ENCODE results near the gene KBTBD7. TPM values are rescaled to one million over a fixed set of nuclear protein-coding genes. Genes with fewer than 3 reads are reported as not detected.

KBTBD7 gene, protein sequence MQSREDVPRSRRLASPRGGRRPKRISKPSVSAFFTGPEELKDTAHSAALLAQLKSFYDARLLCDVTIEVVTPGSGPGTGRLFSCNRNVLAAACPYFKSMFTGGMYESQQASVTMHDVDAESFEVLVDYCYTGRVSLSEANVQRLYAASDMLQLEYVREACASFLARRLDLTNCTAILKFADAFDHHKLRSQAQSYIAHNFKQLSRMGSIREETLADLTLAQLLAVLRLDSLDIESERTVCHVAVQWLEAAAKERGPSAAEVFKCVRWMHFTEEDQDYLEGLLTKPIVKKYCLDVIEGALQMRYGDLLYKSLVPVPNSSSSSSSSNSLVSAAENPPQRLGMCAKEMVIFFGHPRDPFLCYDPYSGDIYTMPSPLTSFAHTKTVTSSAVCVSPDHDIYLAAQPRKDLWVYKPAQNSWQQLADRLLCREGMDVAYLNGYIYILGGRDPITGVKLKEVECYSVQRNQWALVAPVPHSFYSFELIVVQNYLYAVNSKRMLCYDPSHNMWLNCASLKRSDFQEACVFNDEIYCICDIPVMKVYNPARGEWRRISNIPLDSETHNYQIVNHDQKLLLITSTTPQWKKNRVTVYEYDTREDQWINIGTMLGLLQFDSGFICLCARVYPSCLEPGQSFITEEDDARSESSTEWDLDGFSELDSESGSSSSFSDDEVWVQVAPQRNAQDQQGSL
- 10.2 and 10.8 TPM in 2 replicates for total RNA-seq (2021)
- percentile 79 among the genes with signal in this experiment for Bru-seq, nascent RNA
- percentile 96 among the genes with signal in this experiment for BruChase-seq, experiment 1, labeled RNA remaining after a 2-hour chase
- BruChase-seq, experiment 2, labeled RNA remaining after a 6-hour chase = percentile 64 among the genes with signal in this experiment
- long read RNA-seq, full-length matches to known transcripts = 29 of 29 reads
- long read RNA-seq, partial matches to known transcripts = 0 of 29 reads
- long read RNA-seq, other reads (novel, unspliced or antisense) = 0 of 29 reads

DNA sequence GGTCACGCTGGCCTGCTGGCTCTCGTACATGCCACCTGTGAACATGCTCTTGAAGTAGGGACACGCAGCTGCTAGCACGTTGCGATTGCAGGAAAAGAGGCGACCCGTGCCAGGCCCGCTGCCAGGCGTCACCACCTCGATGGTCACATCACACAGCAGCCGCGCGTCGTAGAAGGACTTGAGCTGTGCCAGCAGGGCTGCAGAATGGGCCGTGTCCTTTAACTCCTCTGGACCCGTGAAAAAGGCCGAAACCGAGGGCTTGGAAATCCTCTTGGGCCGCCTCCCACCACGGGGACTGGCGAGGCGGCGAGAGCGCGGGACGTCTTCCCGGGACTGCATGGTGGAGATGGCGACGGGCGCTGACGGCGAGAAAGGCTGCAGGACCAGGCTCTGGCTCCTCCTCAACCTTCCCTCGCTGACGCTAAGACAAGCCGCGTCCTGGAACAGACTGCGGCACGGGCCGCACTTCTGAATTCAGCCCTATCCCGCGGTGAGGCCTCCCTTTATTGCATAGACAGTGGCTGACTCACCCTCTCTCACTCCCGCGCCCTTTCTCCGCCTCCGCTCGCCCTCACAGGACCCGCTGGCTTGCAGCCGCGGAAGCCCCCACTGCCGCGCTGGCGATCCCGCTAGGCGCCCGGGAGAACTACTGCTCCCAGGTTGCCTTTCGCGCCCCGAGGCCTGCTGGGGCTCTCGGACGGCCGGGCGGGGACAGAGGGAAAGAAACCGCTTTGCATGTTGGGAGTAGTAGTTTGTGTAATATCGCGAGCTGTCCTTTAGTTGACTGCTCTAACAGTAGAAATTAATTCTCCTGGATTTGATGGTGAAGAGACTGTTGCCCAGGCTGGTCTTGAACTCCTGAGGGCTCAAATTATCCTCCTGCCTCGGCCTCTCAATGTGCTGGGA is at the start of gene KBTBD7:
KBTBD7 (minus strand) TSS at position 651 of the 906 bp plus-strand sequence; CDS start at position 339, 312 bp downstream.
- Histone ChIP-seq H3K4me3 (ENCODE audit: low read depth, low read length, poor library complexity, severe bottlenecking) (peak within 1 kb of the TSS; percentile 67), H3K9me3 (ENCODE audit: low read depth, low read length, poor library complexity, severe bottlenecking) (no peaks in the 10 kb centered on the region), H3K27me3 (replicated peaks; ENCODE audit: insufficient read depth, low read depth, low read length, poor library complexity) (no peaks in the 10 kb centered on the region), H3K4me1 (ENCODE audit: insufficient read depth, low read length, poor library complexity, severe bottlenecking) (no peaks in the 10 kb centered on the region), H3K27ac (ENCODE audit: low read depth, low read length, poor library complexity, severe bottlenecking) (peak within 1 kb of the TSS; percentile 89), H3K36me3 (ENCODE audit: insufficient read depth, low read length, poor library complexity, severe bottlenecking) (no peaks in the 10 kb centered on the region)
- TF ChIP-seq CTCF (conservative IDR thresholded peaks at IDR 0.05; ENCODE audit: low read depth, low read length) = no peak
- TF ChIP-seq EZH2 (IDR thresholded peaks at IDR 0.05; ENCODE audit: borderline replicate concordance, low read depth, low read length, poor library complexity, severe bottlenecking) = no peak
- peak; percentile 98 for DNase-seq (ENCODE audit: low spot score)
- intact Hi-C loops (cut with micrococcal nuclease; ENCODE audit: unreplicated experiment) = loop anchor here (1.0 kb wide), 1 partner anchor 61 kb away; no protein-coding TSS in a partner anchor
- POLR2A ChIA-PET (ENCODE audit: low non-redundant PET) = no interaction called here
- CTCF ChIA-PET = no interaction called here
- BruUV-seq (replicated peaks) = no TSS peak

DNA sequence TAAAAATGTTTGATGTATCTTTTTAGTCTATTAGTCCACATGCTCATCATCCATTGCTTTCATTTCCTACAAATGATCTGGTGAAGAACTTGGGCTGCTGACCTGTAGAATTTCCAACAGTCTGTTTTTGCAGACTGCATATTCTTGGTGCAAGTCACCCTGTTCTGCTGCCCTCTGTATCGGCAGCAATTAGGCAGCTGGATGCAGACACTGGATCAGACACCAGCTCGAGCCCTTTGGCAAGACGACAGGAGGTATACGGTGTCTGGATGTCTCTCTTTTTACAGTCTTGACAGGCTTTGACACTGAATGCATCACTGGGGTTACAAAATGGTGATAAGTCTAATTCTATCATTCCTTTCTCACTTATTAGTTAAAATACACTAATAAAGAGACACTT is 47.3 kb upstream of the KBTBD7 start:
- Histone ChIP-seq H3K27me3 (replicated peaks; ENCODE audit: insufficient read depth, low read depth, low read length, poor library complexity) (no peaks in the 10 kb centered on the region), H3K27ac (ENCODE audit: low read depth, low read length, poor library complexity, severe bottlenecking) (no peak overlapping the region), H3K36me3 (ENCODE audit: insufficient read depth, low read length, poor library complexity, severe bottlenecking) (no peaks in the 10 kb centered on the region), H3K4me1 (ENCODE audit: insufficient read depth, low read length, poor library complexity, severe bottlenecking) (no peaks in the 10 kb centered on the region), H3K9me3 (ENCODE audit: low read depth, low read length, poor library complexity, severe bottlenecking) (no peaks in the 10 kb centered on the region), H3K4me3 (ENCODE audit: low read depth, low read length, poor library complexity, severe bottlenecking) (no peak overlapping the region)
- CTCF ChIA-PET = no interaction called here
- POLR2A ChIA-PET (ENCODE audit: low non-redundant PET) = no interaction called here
- no peak for DNase-seq (ENCODE audit: low spot score)
- no TSS peak for BruUV-seq (replicated peaks)
- no peak for TF ChIP-seq EZH2 (IDR thresholded peaks at IDR 0.05; ENCODE audit: borderline replicate concordance, low read depth, low read length, poor library complexity, severe bottlenecking)
- no peak for TF ChIP-seq CTCF (conservative IDR thresholded peaks at IDR 0.05; ENCODE audit: low read depth, low read length)
- intact Hi-C loops (cut with micrococcal nuclease; ENCODE audit: unreplicated experiment) = no loop called here

GRCh38 chr13:41236369-41236768 is 42.0 kb upstream of the KBTBD7 start:
- ChIA-PET POLR2A (ENCODE audit: low non-redundant PET) (no interaction called here), CTCF (interaction anchor here (0.7 kb wide), 1 partner anchor 46 kb away, joined by 3 read pairs; no protein-coding TSS in a partner anchor)
- Histone ChIP-seq H3K36me3 (ENCODE audit: insufficient read depth, low read length, poor library complexity, severe bottlenecking) (no peaks in the 10 kb centered on the region), H3K9me3 (ENCODE audit: low read depth, low read length, poor library complexity, severe bottlenecking) (no peaks in the 10 kb centered on the region), H3K27me3 (replicated peaks; ENCODE audit: insufficient read depth, low read depth, low read length, poor library complexity) (no peaks in the 10 kb centered on the region), H3K4me1 (ENCODE audit: insufficient read depth, low read length, poor library complexity, severe bottlenecking) (no peaks in the 10 kb centered on the region), H3K27ac (ENCODE audit: low read depth, low read length, poor library complexity, severe bottlenecking) (no peak overlapping the region), H3K4me3 (ENCODE audit: low read depth, low read length, poor library complexity, severe bottlenecking) (no peak overlapping the region)
- intact Hi-C loops (cut with micrococcal nuclease; ENCODE audit: unreplicated experiment) = no loop called here
- DNase-seq (ENCODE audit: low spot score) = no peak
- TF ChIP-seq CTCF (conservative IDR thresholded peaks at IDR 0.05; ENCODE audit: low read depth, low read length) = no peak
- no peak for TF ChIP-seq EZH2 (IDR thresholded peaks at IDR 0.05; ENCODE audit: borderline replicate concordance, low read depth, low read length, poor library complexity, severe bottlenecking)
- BruUV-seq (replicated peaks) = no TSS peak

All from A673 (cell line).